Esophagus (tissue), 2 donors: ENCODE measurements around the gene VASN. TPM values are rescaled to one million over a fixed set of nuclear protein-coding genes. Genes with fewer than 3 reads are reported as not detected.

ENCODE experiments used
- H3K27ac ChIP-seq, 2 donors: one replicate each; pipeline ENCODE4 v1.5.1; 2013; ENCODE audit warnings: low read depth in 2 of 2, mild to moderate bottlenecking in 2 of 2, inconsistent platforms in 1 of 2, low read length in 1 of 2, moderate library complexity in 1 of 2
- H3K27me3 ChIP-seq, 2 donors: one replicate each; pipeline ENCODE4 v1.6.1; 2013; ENCODE audit warnings: low read length in 2 of 2, control low read depth in 1 of 2, mild to moderate bottlenecking in 1 of 2; ENCODE audit not compliant: insufficient read depth in 2 of 2, control insufficient read depth in 1 of 2
- H3K36me3 ChIP-seq, 2 donors: one replicate each; pipeline ENCODE4 v1.6.1; 2013; ENCODE audit warnings: low read length in 1 of 2; ENCODE audit not compliant: control insufficient read depth in 2 of 2, insufficient read depth in 2 of 2
- H3K4me1 ChIP-seq, 2 donors: one replicate each; pipeline ENCODE4 v1.6.1; 2013; ENCODE audit warnings: low read length in 1 of 2; ENCODE audit not compliant: control insufficient read depth in 2 of 2, insufficient read depth in 2 of 2
- H3K4me3 ChIP-seq, 2 donors: one replicate each; pipeline ENCODE4 v1.5.1; 2013; ENCODE audit warnings: low read length in 2 of 2, mild to moderate bottlenecking in 2 of 2, low read depth in 1 of 2, moderate library complexity in 1 of 2
- H3K9me3 ChIP-seq, 2 donors: one replicate each; pipeline ENCODE4 v1.6.1; 2013; ENCODE audit warnings: mild to moderate bottlenecking in 2 of 2, low read depth in 1 of 2, low read length in 1 of 2, moderate library complexity in 1 of 2; ENCODE audit not compliant: control insufficient read depth in 2 of 2, insufficient read depth in 1 of 2
- WGBS, 2 donors: extraction: QIAGEN DNeasy Blood & Tissue Kit; methylation state at CpG; one replicate each; pipeline ENCODE4 v1.1.7; 2013; 5-methylcytosine and 5-hydroxymethylcytosine counted together
- polyA plus RNA-seq, 2 donors: library from polyadenylated mRNA; stranded (reverse); fragments of 200-250 nt; gene quantifications; one replicate each; pipeline ENCODE4 v1.2.3, GENCODE V29; 2013
- donor health status: healthy with polysubstance abuse.
- donor health status: Bipolar disorder and iron deficiency.

VASN gene
- polyA plus RNA-seq, 2 donors = 25.5 to 32.7 TPM

DNA sequence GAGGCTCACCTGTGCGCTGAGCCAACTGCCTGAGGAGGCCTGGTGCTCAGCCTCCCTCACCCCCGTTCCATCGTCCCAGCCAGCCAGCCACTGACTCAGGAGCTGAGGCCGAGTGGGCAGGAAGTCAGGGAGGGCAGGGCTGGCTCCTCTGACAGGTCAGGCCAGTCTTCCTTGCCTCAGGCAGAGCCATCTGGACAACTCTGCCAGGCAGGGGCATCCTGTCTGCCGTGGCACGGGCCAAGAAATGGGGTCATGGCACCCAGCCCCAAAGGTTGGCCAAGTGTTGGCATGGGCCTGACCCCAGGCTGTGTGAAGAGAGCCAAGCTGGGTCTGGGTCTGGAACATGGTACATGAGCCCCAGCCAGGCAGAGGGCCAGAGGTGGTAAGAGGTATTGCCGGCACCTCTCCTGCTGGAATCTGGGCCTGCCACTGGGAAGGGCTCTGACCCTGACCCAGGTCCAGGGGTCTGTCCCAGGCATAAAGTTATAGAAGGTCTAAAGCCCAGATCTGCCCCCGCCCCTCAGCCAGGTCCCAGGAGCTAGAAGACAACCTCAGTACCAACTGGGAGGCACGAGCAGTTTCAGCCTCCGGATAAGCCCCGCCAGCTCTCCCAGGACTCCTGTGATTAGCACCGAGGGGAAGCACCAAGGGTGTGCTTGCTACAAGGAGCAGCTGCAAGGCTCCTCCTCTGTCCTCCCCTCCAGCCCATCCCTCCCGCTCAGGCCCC is 2.5 kb upstream of the VASN start:
- H3K4me1 ChIP-seq = peaks cover 27 to 33% of the 10 kb centered on the region in 2 donors
- 63 to 75% methylated on average over 12 to 13 of the region's 13 CpGs for WGBS, 2 donors
- no peaks in the 10 kb centered on the region for H3K27me3 ChIP-seq
- H3K27ac ChIP-seq = peak overlapping the region; percentile 74 to 79
- no peaks in the 10 kb centered on the region for H3K9me3 ChIP-seq
- peaks cover 0 to 17% of the 10 kb centered on the region in 2 donors for H3K36me3 ChIP-seq
- peak overlapping the region in 1 of 2 donors; percentile 8 for H3K4me3 ChIP-seq

DNA sequence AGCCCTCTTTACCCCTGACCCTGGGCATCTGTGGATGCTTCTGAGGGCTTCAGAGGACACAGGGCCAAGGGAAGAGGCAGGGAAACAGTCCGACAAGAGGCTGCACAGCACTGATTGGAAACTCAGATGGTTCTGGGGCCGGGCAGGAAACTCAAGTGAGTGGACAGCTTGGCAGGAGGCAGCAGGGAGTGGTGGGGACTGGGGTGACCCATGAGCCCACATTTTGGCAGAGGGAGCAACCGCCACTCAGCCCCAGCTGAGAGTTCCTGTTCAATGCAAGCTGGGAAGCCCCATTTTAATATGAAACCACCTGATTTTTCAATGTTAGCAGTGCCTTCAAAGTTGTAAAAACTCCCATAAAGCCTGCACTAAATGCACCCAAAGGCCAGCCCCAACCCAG is 1.5 kb upstream of the VASN start:
- H3K9me3 ChIP-seq = no peaks in the 10 kb centered on the region
- peaks cover 29 to 40% of the 10 kb centered on the region in 2 donors for H3K4me1 ChIP-seq
- no peak overlapping the region for H3K4me3 ChIP-seq
- H3K36me3 ChIP-seq = peaks cover 0 to 9% of the 10 kb centered on the region in 2 donors
- peak overlapping the region in 1 of 2 donors; percentile 54 for H3K27ac ChIP-seq
- no peaks in the 10 kb centered on the region for H3K27me3 ChIP-seq
- WGBS, 2 donors = 85 to 87% methylated on average over 3 of the region's 3 CpGs

- H3K27me3 ChIP-seq = no peaks in the 10 kb centered on the region
- H3K27ac ChIP-seq = peak overlapping the region; percentile 77 to 93
- 69 to 72% methylated on average over 13 to 14 of the region's 14 CpGs for WGBS, 2 donors
- peaks cover 29 to 41% of the 10 kb centered on the region in 2 donors for H3K4me1 ChIP-seq
- H3K4me3 ChIP-seq = no peak overlapping the region
- peaks cover 0 to 5% of the 10 kb centered on the region in 2 donors for H3K36me3 ChIP-seq
- H3K9me3 ChIP-seq = no peaks in the 10 kb centered on the region
These were observed 885 bp upstream of the VASN start for GRCh38 chr16:4370570-4371356.

DNA sequence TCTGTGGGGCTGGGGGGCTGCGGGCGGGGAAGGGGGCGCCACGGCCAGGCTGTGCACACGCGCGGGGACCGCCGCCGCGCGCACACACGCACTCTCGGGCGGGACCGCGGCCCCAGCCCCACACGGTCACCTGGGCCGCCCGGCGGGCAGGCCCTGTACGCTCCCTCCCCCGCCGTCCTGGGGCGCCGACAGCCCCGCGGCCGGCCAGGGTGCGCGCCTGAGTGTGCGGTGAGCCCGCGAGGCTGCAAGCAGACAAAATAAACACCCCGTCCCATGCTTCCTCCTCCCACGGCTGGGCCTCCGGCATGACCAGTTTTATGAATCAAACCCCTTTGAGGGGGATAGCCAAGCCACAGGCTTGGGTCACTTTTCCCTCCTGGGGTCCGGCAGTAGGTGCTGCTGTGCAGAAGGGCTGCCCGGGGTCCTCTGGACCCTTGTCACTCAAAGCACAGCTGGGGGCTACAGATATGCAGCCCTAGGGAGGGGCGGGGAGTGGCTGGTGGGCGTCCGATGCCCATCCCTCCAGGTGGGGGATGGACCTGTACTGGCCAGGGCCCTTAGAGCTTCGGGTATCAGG is 441 bp downstream of the VASN start:
- Histone ChIP-seq H3K9me3 (no peaks in the 10 kb centered on the region), H3K4me1 (peaks cover 33 to 41% of the 10 kb centered on the region in 2 donors), H3K4me3 (peak overlapping the region; percentile 59 to 85), H3K27me3 (no peaks in the 10 kb centered on the region), H3K36me3 (peaks cover 0 to 9% of the 10 kb centered on the region in 2 donors), H3K27ac (peak overlapping the region; percentile 77 to 93)
- 4 to 7% methylated on average over 22 to 43 of the region's 43 CpGs for WGBS, 2 donors

DNA sequence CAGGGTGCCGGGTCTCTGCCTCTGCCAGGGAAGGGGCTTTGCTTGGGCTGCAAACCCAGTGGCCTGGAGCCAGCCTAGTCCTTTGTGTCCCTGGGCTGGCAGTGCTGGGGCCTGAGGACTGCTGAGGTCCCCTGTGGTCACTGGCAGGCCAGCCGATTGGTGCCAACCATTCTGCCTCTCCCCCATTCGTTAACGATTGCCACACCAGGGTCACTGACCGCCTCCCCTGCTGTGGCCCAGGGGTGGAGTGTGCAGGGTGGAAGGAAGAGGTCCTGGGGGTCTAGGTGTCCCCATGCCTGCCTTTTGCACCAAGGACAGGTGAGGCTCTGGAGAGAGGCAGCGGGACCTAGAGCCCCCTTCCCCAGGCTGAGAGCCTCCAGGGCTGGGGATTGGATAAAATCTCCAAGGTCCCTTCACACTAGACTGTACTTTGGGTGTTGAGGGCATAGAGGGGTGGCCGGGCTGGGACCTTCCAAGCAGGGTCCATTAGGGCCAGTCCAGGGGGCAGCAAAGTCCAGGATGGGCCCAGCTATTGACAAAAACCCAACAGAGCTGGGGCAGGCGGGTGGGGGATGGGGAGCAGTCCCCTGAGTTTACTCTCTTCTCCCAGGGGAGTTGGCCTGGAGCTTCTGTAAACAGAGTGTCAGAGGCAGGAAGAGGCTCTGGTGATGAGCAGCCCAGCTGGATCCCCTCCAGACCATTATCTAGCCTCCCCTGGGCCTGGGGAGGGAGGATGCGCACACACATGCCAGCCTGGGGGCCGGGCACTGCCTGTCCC is 1.1 kb downstream of the VASN start:
- WGBS, 2 donors = 65 to 67% methylated on average over 10 of the region's 10 CpGs
- no peaks in the 10 kb centered on the region for H3K9me3 ChIP-seq
- H3K27me3 ChIP-seq = no peaks in the 10 kb centered on the region
- peaks cover 33 to 38% of the 10 kb centered on the region in 2 donors for H3K4me1 ChIP-seq
- peak overlapping the region; percentile 59 to 85 for H3K4me3 ChIP-seq
- peak overlapping the region; percentile 77 to 93 for H3K27ac ChIP-seq
- peaks cover 0 to 5% of the 10 kb centered on the region in 2 donors for H3K36me3 ChIP-seq

DNA sequence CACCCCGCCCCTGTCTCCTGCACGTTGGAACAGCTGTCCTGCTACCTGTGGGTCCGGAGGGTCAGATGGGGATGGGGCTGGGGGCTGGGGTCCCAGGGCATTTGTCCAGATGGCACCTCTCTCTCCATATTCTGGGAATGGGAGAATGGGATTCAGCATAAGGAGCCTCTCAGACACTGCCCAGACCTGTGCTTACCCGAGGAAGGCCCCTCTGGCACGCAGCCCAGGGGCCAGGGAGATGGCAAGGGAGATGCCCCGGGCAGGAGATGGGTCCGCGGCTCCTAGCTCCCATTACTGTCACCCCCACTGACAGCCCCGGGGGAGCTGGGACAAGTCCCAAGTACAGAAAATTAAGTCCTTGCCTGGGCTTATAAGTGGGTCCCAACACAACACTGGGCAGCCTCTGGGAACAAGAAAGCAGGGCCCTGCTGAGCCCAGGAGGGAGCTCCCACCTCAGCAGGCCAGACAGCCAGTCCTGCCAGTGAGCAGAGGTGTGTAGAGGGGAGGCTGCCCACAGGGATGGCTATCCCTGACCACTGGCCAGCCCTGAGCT is 1.8 kb downstream of the VASN start:
- no peaks in the 10 kb centered on the region for H3K9me3 ChIP-seq
- H3K4me3 ChIP-seq = peak overlapping the region; percentile 59 to 85
- H3K27me3 ChIP-seq = no peaks in the 10 kb centered on the region
- peak overlapping the region; percentile 77 to 93 for H3K27ac ChIP-seq
- H3K36me3 ChIP-seq = peaks cover 0 to 5% of the 10 kb centered on the region in 2 donors
- WGBS, 2 donors = 23 to 49% methylated on average over 9 of the region's 9 CpGs
- peaks cover 33 to 39% of the 10 kb centered on the region in 2 donors for H3K4me1 ChIP-seq

GRCh38 chr16:4373909-4374742 is 2.5 kb downstream of the VASN start:
- Histone ChIP-seq H3K27me3 (no peaks in the 10 kb centered on the region), H3K9me3 (no peaks in the 10 kb centered on the region), H3K27ac (peak overlapping the region; percentile 84 to 93), H3K36me3 (peaks cover 0 to 9% of the 10 kb centered on the region in 2 donors), H3K4me1 (peaks cover 30 to 37% of the 10 kb centered on the region in 2 donors), H3K4me3 (peak overlapping the region; percentile 59 to 85)
- WGBS, 2 donors = 36 to 48% methylated on average over 28 to 30 of the region's 30 CpGs

- Histone ChIP-seq H3K27ac (peak overlapping the region; percentile 57 to 86), H3K4me3 (peak overlapping the region; percentile 2 to 28), H3K4me1 (peaks cover 26 to 38% of the 10 kb centered on the region in 2 donors), H3K27me3 (no peaks in the 10 kb centered on the region), H3K36me3 (peaks cover 0 to 16% of the 10 kb centered on the region in 2 donors), H3K9me3 (no peaks in the 10 kb centered on the region)
- 77% methylated on average over 15 of the region's 15 CpGs for WGBS, 2 donors
These were observed 4.1 kb downstream of the VASN start for GRCh38 chr16:4375717-4376116.
